Neural progenitor cell (in vitro differentiated cells): ENCODE measurements around the gene CAMK1D. TPM values are rescaled to one million over a fixed set of nuclear protein-coding genes. Genes with fewer than 3 reads are reported as not detected.
A peak's percentile ranks its signal among the peaks of the same experiment; 100 is the strongest.
"Not testable (repeated sequence)": the region's sequence is repeated elsewhere in the genome, so short reads cannot be mapped to it uniquely, and the experiment has no call there.

Experiments
- DNase-seq: peaks from one replicate; pipeline ENCODE4 v3.0.0-alpha.2; 2016; ENCODE audit warnings: low spot score
- H2AFZ ChIP-seq: fragments of 200-600 bp; sonication (generic); replicated peaks from 2 replicates; pipeline ENCODE4 v1.6.1; 2016; ENCODE audit warnings: antibody characterized with exemption
- H3F3A ChIP-seq: fragments of 200-600 bp; sonication (generic); 2 replicates; pipeline ENCODE4 v1.6.1; 2016; ENCODE audit warnings: antibody characterized with exemption, low read depth
- H3K27ac ChIP-seq: fragments of 200-600 bp; sonication (generic); 2 replicates; pipeline ENCODE4 v1.5.1; 2016; ENCODE audit warnings: mild to moderate bottlenecking
- H3K27me3 ChIP-seq: fragments of 200-600 bp; sonication (generic); 2 replicates; pipeline ENCODE4 v1.6.1; 2016; ENCODE audit warnings: mild to moderate bottlenecking, moderate library complexity
- H3K36me3 ChIP-seq: fragments of 200-600 bp; sonication (generic); 2 replicates; pipeline ENCODE4 v1.5.1; 2016
- H3K4me1 ChIP-seq: fragments of 200-600 bp; sonication (generic); 2 replicates; pipeline ENCODE4 v1.6.1; 2016; ENCODE audit warnings: mixed run types
- H3K4me2 ChIP-seq: fragments of 200-600 bp; sonication (generic); 2 replicates; pipeline ENCODE4 v1.6.1; 2016
- H3K4me3 ChIP-seq: fragments of 200-600 bp; sonication (generic); 2 replicates; pipeline ENCODE4 v1.5.1; 2016
- H3K79me2 ChIP-seq: fragments of 200-600 bp; sonication (generic); 2 replicates; pipeline ENCODE4 v1.6.1; 2016; ENCODE audit warnings: low read depth
- H3K9ac ChIP-seq: fragments of 200-600 bp; sonication (generic); 2 replicates; pipeline ENCODE4 v1.6.1; 2016
- H3K9me3 ChIP-seq: fragments of 200-600 bp; sonication (generic); 2 replicates; pipeline ENCODE4 v1.5.1; 2016; ENCODE audit warnings: low read depth
- H4K20me1 ChIP-seq: fragments of 200-600 bp; sonication (generic); 2 replicates; pipeline ENCODE4 v1.6.1; 2016; ENCODE audit warnings: low read depth
- H3K27ac Mint-ChIP-seq: 3 replicates; pipeline ENCODE4 v1.8.0; 2021; ENCODE audit warnings: mixed read lengths
- H3K27me3 Mint-ChIP-seq: 2 replicates; pipeline ENCODE4 v1.8.0; 2022; ENCODE audit warnings: low read depth, mild to moderate bottlenecking, inconsistent platforms, moderate library complexity, mixed read lengths; ENCODE audit not compliant: insufficient read depth
- H3K36me3 Mint-ChIP-seq: 3 replicates; pipeline ENCODE4 v1.8.0; 2021; ENCODE audit warnings: mixed read lengths
- H3K4me1 Mint-ChIP-seq: 3 replicates; pipeline ENCODE4 v1.8.0; 2021; ENCODE audit warnings: mixed read lengths
- H3K4me3 Mint-ChIP-seq: 3 replicates; pipeline ENCODE4 v1.8.0; 2021; ENCODE audit warnings: mild to moderate bottlenecking, moderate library complexity, mixed read lengths
- H3K9me3 Mint-ChIP-seq: 3 replicates; pipeline ENCODE4 v1.8.0; 2020; ENCODE audit warnings: mixed read lengths
- EZH2 ChIP-seq: fragments of 200-600 bp; sonication (generic); IDR thresholded peaks from 2 replicates; pipeline ENCODE4 v1.6.1; 2017; ENCODE audit warnings: antibody characterized with exemption, mild to moderate bottlenecking, moderate library complexity
- EZH2phosphoT487 ChIP-seq: fragments of 200-600 bp; sonication (generic); IDR thresholded peaks from 2 replicates; pipeline ENCODE4 v1.6.1; 2017; ENCODE audit warnings: antibody characterized with exemption
- total RNA-seq: library from RNA; depleted of rRNA; stranded (reverse); fragments of >200 nt; gene quantifications from 2 replicates; pipeline ENCODE4 v1.2.3, GENCODE V29; 2015; ENCODE audit warnings: low replicate concordance
- TF ChIP-seq, protein P1 (sequence below): fragments of 200-600 bp; sonication (generic); IDR thresholded peaks from 2 replicates; pipeline ENCODE4 v1.5.1; 2017; ENCODE audit warnings: antibody characterized with exemption, mild to moderate bottlenecking

CAMK1D gene
- total RNA-seq, 1 donor from 2014 or later, result 7.6 TPM

DNA sequence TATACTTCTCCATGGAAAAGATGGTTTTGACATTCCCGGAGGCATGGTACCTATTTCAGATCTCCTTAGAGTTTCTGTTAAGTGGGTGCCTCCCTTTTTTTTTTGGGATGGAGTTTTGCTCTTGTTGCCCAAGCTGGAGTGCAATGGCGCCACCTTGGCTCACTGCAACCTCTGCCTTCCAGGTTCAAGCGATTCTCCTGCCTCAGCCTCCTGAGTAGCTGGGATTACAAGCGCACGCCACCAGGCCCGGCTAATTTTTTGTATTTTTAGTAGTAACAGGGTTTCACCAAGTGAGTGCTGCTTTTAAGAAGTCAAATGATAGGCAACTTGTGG is 363.6 kb downstream of the CAMK1D start:
- H3K27me3 ChIP-seq, H3K79me2 ChIP-seq, H3K27ac Mint-ChIP-seq, H3K9me3 ChIP-seq, H3K27ac ChIP-seq, H3K4me2 ChIP-seq, H3K27me3 Mint-ChIP-seq, H4K20me1 ChIP-seq, H3K4me1 ChIP-seq, H3K9ac ChIP-seq, DNase-seq, H2AFZ ChIP-seq, H3K4me3 ChIP-seq, H3F3A ChIP-seq, H3K9me3 Mint-ChIP-seq, H3K36me3 Mint-ChIP-seq, H3K4me3 Mint-ChIP-seq, H3K36me3 ChIP-seq: not testable (repeated sequence)
- TF ChIP-seq, protein P1, sequence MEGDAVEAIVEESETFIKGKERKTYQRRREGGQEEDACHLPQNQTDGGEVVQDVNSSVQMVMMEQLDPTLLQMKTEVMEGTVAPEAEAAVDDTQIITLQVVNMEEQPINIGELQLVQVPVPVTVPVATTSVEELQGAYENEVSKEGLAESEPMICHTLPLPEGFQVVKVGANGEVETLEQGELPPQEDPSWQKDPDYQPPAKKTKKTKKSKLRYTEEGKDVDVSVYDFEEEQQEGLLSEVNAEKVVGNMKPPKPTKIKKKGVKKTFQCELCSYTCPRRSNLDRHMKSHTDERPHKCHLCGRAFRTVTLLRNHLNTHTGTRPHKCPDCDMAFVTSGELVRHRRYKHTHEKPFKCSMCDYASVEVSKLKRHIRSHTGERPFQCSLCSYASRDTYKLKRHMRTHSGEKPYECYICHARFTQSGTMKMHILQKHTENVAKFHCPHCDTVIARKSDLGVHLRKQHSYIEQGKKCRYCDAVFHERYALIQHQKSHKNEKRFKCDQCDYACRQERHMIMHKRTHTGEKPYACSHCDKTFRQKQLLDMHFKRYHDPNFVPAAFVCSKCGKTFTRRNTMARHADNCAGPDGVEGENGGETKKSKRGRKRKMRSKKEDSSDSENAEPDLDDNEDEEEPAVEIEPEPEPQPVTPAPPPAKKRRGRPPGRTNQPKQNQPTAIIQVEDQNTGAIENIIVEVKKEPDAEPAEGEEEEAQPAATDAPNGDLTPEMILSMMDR, result peak; percentile 27
- peaks cover 25% of the 10 kb centered on the region for H3K4me1 Mint-ChIP-seq

DNA sequence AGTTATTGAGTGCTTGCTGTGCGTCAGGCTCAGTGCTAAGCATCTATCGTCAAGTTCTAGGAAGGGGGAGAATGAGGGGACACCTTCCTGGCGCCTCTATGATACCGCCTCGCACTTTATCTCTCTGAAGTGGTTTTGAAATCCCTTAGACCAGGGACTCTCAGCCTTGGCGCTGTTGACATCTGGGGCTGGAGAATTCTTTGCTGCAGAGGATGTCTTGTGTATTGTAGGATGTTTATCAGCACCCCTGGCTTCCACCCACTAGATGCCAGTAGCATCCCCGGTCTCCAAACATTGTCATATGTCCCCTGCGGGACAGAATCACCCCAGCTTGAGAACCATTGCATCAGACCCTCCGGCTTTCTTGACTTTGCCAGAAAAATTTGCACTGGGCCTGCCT is 366.7 kb downstream of the CAMK1D start:
- H4K20me1 ChIP-seq, result no peaks in the 10 kb centered on the region
- no peak overlapping the region for H3K4me3 ChIP-seq
- no peaks in the 10 kb centered on the region for H3K36me3 ChIP-seq
- no peaks in the 10 kb centered on the region for H3K79me2 ChIP-seq
- no peaks in the 10 kb centered on the region for H3K27me3 Mint-ChIP-seq
- no peak overlapping the region for H3K4me3 Mint-ChIP-seq
- H3K27ac Mint-ChIP-seq, result peak overlapping the region; percentile 50
- H3K27ac ChIP-seq, result no peak overlapping the region
- DNase-seq, result no peak
- no peak for TF ChIP-seq EZH2phosphoT487
- TF ChIP-seq EZH2, result no peak
- TF ChIP-seq, protein P1, result no peak
- H3K4me1 Mint-ChIP-seq, result peaks cover 5% of the 10 kb centered on the region
- H3K4me1 ChIP-seq, result no peaks in the 10 kb centered on the region
- H3K9me3 ChIP-seq, result no peaks in the 10 kb centered on the region
- no peaks in the 10 kb centered on the region for H3K27me3 ChIP-seq
- H3K9me3 Mint-ChIP-seq, result no peaks in the 10 kb centered on the region
- no peak overlapping the region for H3K9ac ChIP-seq
- H3F3A ChIP-seq, result no peaks in the 10 kb centered on the region
- no peak overlapping the region for H2AFZ ChIP-seq
- peaks cover 4% of the 10 kb centered on the region for H3K36me3 Mint-ChIP-seq
- no peak overlapping the region for H3K4me2 ChIP-seq

DNA sequence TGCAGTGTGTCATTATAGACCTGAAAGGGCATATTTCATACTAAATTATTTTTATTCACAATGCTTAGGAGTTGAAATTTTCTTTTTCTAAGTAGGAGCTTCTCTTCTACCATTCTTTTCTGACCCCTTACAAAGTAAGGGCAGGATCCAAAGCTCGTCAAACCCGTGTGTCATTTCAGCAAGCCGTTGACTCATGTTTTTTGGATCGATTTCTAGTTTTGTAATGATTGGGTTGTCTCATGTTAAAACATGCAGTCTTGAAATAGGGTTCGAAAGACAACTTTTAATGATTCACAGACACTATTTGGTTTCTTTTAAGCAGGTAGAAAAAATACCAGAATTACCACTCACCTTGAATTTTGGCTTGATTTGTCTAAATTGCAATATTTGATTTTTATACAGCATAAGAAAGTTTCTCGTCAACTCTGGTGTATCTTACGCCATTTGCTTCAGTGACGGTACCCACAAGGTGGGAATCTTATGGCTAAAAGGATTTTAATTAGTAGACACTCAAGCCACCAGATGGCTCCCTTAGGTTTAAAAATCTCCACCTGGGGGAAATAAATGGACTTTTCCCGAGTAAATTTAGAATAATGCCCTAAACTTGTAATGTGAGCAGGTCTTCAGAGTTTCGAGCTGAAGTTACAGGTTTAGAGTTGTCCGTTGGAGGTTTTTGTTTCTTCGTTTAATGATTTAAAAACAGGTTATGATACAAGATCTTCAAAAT is 368.8 kb downstream of the CAMK1D start:
- Histone ChIP-seq H3K79me2 (no peaks in the 10 kb centered on the region), H3K9ac (no peak overlapping the region), H3K36me3 (no peaks in the 10 kb centered on the region), H3K27ac (no peak overlapping the region), H4K20me1 (no peaks in the 10 kb centered on the region), H3K9me3 (no peaks in the 10 kb centered on the region), H2AFZ (no peak overlapping the region), H3K4me1 (no peaks in the 10 kb centered on the region), H3K4me2 (no peak overlapping the region), H3F3A (no peaks in the 10 kb centered on the region), H3K27me3 (no peaks in the 10 kb centered on the region), H3K4me3 (no peak overlapping the region)
- H3K9me3 Mint-ChIP-seq, result no peaks in the 10 kb centered on the region
- DNase-seq, result peak; percentile 23
- no peak overlapping the region for H3K27ac Mint-ChIP-seq
- H3K4me1 Mint-ChIP-seq, result no peaks in the 10 kb centered on the region
- no peak overlapping the region for H3K4me3 Mint-ChIP-seq
- H3K36me3 Mint-ChIP-seq, result peaks cover 4% of the 10 kb centered on the region
- TF ChIP-seq, protein P1, result peak; percentile 57
- no peak for TF ChIP-seq EZH2
- no peaks in the 10 kb centered on the region for H3K27me3 Mint-ChIP-seq
